GM12864 (cell line): Measurements from ENCODE around the gene INPP4B.
"Not testable (repeated sequence)": the region's sequence is repeated elsewhere in the genome, so short reads cannot be mapped to it uniquely, and the experiment has no call there.

Experiments
- DNase-seq: peaks from one replicate; pipeline ENCODE4 v3.0.0-alpha.2; 2011; ENCODE audit warnings: low read depth
- H3K4me3 ChIP-seq: 2 replicates; pipeline ENCODE4 v1.5.1; 2011; ENCODE audit warnings: mild to moderate bottlenecking, low read depth, low read length, control low read depth
- TF ChIP-seq, protein P1 (sequence below): IDR thresholded peaks from 2 replicates; pipeline ENCODE4 v1.5.1; 2011; ENCODE audit warnings: low read depth, mild to moderate bottlenecking, moderate library complexity, low read length, control low read depth, inconsistent platforms; ENCODE audit errors: missing control alignments

INPP4B gene

DNA sequence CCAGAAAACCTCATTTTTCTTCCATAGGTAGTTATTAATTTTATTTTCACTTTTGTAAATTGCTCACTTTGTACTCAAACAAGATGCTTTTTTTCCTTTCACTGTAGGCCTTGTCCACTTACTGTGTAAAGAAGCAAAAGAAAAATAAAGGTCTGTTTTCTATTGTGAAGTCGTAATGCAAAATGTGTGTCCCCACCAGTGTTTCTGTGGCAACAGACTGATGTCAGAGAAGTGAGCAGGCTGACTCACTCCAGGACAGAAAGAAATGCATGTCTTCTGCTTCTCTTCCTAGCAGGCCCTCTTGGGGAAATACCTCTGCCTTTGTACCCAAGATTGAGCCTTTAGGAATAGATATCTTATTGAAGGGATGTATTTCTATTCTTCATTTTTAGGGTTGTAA, 30.3 kb downstream of the INPP4B start:
- H3K4me3 ChIP-seq: no peak overlapping the region
- DNase-seq: no peak
- TF ChIP-seq, protein P1, sequence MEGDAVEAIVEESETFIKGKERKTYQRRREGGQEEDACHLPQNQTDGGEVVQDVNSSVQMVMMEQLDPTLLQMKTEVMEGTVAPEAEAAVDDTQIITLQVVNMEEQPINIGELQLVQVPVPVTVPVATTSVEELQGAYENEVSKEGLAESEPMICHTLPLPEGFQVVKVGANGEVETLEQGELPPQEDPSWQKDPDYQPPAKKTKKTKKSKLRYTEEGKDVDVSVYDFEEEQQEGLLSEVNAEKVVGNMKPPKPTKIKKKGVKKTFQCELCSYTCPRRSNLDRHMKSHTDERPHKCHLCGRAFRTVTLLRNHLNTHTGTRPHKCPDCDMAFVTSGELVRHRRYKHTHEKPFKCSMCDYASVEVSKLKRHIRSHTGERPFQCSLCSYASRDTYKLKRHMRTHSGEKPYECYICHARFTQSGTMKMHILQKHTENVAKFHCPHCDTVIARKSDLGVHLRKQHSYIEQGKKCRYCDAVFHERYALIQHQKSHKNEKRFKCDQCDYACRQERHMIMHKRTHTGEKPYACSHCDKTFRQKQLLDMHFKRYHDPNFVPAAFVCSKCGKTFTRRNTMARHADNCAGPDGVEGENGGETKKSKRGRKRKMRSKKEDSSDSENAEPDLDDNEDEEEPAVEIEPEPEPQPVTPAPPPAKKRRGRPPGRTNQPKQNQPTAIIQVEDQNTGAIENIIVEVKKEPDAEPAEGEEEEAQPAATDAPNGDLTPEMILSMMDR: no peak

DNA sequence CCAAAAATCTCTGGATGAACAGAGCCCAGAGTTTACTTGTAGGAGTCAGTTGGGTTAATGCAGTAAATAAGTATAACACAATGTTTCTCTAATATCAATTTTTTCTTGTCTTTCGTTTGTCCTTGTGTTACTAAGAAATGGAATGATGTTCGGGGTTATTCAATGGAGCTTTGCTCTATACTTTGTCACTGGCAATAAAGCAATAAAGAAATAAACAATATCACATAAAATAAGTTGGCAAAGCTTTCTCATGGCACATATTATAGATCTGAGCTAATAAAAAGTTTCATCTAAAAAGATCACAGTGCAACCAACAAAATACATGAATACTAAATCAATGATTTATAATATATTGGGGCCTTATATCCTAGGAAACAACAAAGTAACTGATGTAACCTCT, 32.7 kb downstream of the INPP4B start:
- TF ChIP-seq, protein P1: no peak
- no peak overlapping the region for H3K4me3 ChIP-seq
- DNase-seq: no peak

GRCh38 chr4:142812091-142812490, 34.0 kb downstream of the INPP4B start:
- TF ChIP-seq, protein P1: no peak
- DNase-seq: no peak
- no peak overlapping the region for H3K4me3 ChIP-seq

DNA sequence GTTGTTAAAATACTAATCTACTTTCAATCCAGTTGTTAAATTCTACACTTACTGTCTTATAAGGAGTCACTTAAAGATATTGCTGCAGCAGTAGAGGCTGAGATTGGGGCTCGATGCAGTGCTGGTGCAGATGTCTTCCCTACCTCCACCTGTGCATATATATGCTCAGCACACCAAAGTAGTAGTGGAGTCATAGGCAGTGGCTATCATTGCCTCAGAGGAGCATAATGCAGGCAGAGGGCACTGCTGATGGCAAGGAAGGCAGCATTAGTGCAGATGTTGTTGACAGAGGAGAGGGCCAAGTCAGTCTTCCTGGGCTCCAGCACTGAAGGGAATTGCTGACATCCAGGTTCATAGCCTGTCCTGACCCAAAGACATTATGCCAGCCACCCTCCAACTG, 35.1 kb downstream of the INPP4B start:
- H3K4me3 ChIP-seq: no peak overlapping the region
- no peak for DNase-seq
- TF ChIP-seq, protein P1: no peak

DNA sequence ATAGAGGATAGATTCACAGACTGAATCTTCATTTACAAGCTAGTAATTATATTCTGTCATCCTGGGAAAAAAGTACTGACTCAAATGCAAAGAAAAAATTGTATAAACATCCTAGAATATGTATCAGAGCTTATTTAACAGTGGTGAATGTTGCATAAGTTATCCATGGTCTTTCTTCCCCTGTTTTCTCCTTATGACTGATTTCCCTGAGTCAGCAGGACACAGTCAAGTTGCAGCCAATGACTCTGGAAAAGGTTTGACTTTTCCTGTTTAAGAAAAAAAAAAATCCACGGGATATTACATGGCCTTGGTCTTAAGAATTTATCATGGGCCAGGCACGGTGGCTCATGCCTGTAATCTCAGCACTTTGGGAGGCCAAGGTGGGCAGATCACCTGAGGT, 36.5 kb downstream of the INPP4B start:
- no peak for DNase-seq
- H3K4me3 ChIP-seq: no peak overlapping the region
- TF ChIP-seq, protein P1: no peak

DNA sequence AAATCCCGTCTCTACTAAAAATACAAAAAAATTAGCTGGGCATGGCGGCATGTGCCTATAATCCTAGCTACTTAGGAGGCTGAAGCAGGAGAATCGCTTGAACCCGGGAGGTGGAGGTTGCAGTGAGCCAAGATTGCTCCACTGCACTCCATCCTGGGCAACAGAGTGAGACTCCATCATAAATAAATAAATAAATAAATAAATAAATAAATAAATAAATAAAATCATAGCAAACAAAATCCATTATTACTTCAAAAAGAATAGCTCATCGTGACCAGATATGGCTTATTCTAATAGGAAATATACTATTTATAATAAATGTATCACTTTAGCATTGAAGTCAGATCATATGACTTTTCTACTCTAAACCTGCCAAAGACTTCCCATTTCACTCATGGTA, 42.2 kb downstream of the INPP4B start:
- DNase-seq: not testable (repeated sequence)

GRCh38 chr4:142801966-142802365, 44.1 kb downstream of the INPP4B start:
- H3K4me3 ChIP-seq: no peak overlapping the region
- TF ChIP-seq, protein P1: no peak
- DNase-seq: no peak

More for the DNA sequence above, 42.2 kb downstream of the INPP4B start:
- not testable (repeated sequence) for H3K4me3 ChIP-seq

DNA sequence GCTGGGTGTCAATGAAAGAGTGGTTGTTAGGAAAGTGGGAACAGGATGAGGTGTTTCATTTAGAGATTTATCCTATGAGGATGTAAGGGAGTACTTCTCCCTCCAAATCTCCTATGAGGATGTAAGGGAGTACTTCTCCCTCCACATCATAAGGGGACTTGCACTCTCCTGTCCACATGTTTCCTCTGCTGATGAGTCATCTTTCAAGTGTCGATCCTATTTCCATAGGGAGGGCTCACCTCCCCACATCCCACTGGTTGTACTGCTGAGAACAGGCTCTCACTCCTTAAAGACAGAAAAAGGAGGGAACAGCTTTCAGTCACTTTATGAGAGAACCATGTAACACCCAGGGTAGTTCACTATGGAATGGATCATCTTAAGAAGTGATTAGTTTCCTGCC, 65.0 kb downstream of the INPP4B start:
- TF ChIP-seq, protein P1: no peak
- no peak for DNase-seq
- H3K4me3 ChIP-seq: no peak overlapping the region
